ENCODE measurements around the gene DNAJC7.

- TF ChIP-seq REST (IDR thresholded peaks at IDR 0.05; ENCODE audit: insufficient read depth in 1 of 2, low read depth in 2 of 2, low read length in 2 of 2) (no peak), TAF1 (IDR thresholded peaks at IDR 0.05; ENCODE audit: borderline replicate concordance, insufficient read depth, low read length) (no peak), POLR2AphosphoS5 (IDR thresholded peaks at IDR 0.05; ENCODE audit: low read depth, low read length) (no peak), SIN3A (IDR thresholded peaks at IDR 0.05; ENCODE audit: borderline replicate concordance, insufficient read depth, low read length) (no peak), FOXP2 (optimal IDR thresholded peaks at IDR 0.05; ENCODE audit: borderline replicate concordance, extremely low read depth, extremely low read length, insufficient read depth) (no peak)
Measured at GRCh38 chr17:42025936-42026335, 8.7 kb upstream of the DNAJC7 start.

All from PFSK-1 (cell line).